PC-9 (cell line): ENCODE data around the gene SYNE1. TPM values are rescaled to one million over a fixed set of nuclear protein-coding genes. Genes with fewer than 3 reads are reported as not detected.

Source experiments
- BruUV-seq: library from RNA; stranded (reverse); fragments of 400-500 nt; replicated peaks from 2 replicates; lab custom pipeline; 2021; lab: Mats Ljungman, UMichigan
- CTCF ChIA-PET: fragments of 300-600 bp; sonication (Branson Sonifier 250); formaldehyde crosslinking; loops from one replicate; lab custom pipeline; 2022; ENCODE audit warnings: antibody characterized with exemption; lab: Charles Lee
- POLR2A ChIA-PET: fragments of 300-600 bp; sonication (Branson Sonifier 250); formaldehyde crosslinking; loops from one replicate; lab custom pipeline; 2022; ENCODE audit warnings: antibody characterized with exemption; ENCODE audit not compliant: unreplicated experiment; lab: Charles Lee
- DNase-seq, 2 experiments: peaks; one replicate each; pipeline versions ENCODE4 v3.0.0 to v3.0.0-alpha.2; 2015 to 2022; ENCODE audit warnings: mixed read lengths in 1 of 2
- H2AFZ ChIP-seq: fragments of 200-600 bp; sonication (generic); 2 replicates; pipeline ENCODE4 v1.8.1; 2017; ENCODE audit warnings: antibody characterized with exemption
- H3F3A ChIP-seq: fragments of 200-600 bp; sonication (generic); 2 replicates; pipeline ENCODE4 v1.8.1; 2017; ENCODE audit warnings: antibody characterized with exemption, mild to moderate bottlenecking, low read depth; ENCODE audit not compliant: insufficient read depth
- H3K27ac ChIP-seq: fragments of 200-600 bp; sonication (generic); 2 replicates; pipeline ENCODE4 v1.6.1; 2016; ENCODE audit warnings: mixed run types
- H3K27me3 ChIP-seq: fragments of 200-600 bp; sonication (generic); 2 replicates; pipeline ENCODE4 v1.6.1; 2016; ENCODE audit warnings: low read depth, mixed run types; ENCODE audit not compliant: insufficient read depth
- H3K36me3 ChIP-seq: fragments of 200-600 bp; sonication (generic); 2 replicates; pipeline ENCODE4 v1.6.1; 2016; ENCODE audit warnings: low read depth, mixed run types
- H3K4me1 ChIP-seq: fragments of 200-600 bp; sonication (generic); replicated peaks from 2 replicates; pipeline ENCODE4 v1.6.1; 2016; ENCODE audit warnings: mixed run types; ENCODE audit not compliant: insufficient read depth
- H3K4me2 ChIP-seq: fragments of 200-600 bp; sonication (generic); 2 replicates; pipeline ENCODE4 v1.6.1; 2017; ENCODE audit warnings: mixed run types
- H3K4me3 ChIP-seq: fragments of 200-600 bp; sonication (generic); 2 replicates; pipeline ENCODE4 v1.6.1; 2016; ENCODE audit warnings: mixed run types
- H3K79me2 ChIP-seq: fragments of 200-600 bp; sonication (generic); 2 replicates; pipeline ENCODE4 v1.6.1; 2017; ENCODE audit warnings: low read depth, mixed run types
- H3K9me2 ChIP-seq: fragments of 200-600 bp; sonication (generic); 2 replicates; pipeline ENCODE4 v1.8.1; 2017; ENCODE audit warnings: mild to moderate bottlenecking; ENCODE audit not compliant: insufficient read depth
- H3K9me3 ChIP-seq: fragments of 200-600 bp; sonication (generic); 2 replicates; pipeline ENCODE4 v1.8.1; 2016; ENCODE audit warnings: low read depth; ENCODE audit not compliant: insufficient read depth
- H4K20me1 ChIP-seq: fragments of 200-600 bp; sonication (generic); 2 replicates; pipeline ENCODE4 v1.8.1; 2017; ENCODE audit not compliant: insufficient read depth
- CTCF ChIP-seq: fragments of 200-600 bp; sonication (generic); conservative IDR thresholded peaks from 2 replicates; pipeline ENCODE4 v1.6.1; 2017; ENCODE audit warnings: mixed run types, antibody characterized with exemption, mild to moderate bottlenecking, moderate library complexity
- EZH2 ChIP-seq: fragments of 200-600 bp; sonication (generic); IDR thresholded peaks from 2 replicates; pipeline ENCODE4 v1.8.0; 2017; ENCODE audit warnings: antibody characterized with exemption, low read depth
- intact Hi-C: fragments of 100-400 bp; cut with micrococcal nuclease; formaldehyde crosslinking; loops from one replicate; pipeline ENCODE4 v1.10.0; 2022; ENCODE audit not compliant: unreplicated experiment
- total RNA-seq: library from RNA; stranded (reverse); gene quantifications from 2 replicates; pipeline ENCODE4 v1.2.3, GENCODE V29; 2021

SYNE1 gene
- total RNA-seq, 1 experiment from 2014 or later: 13.4 TPM

- no peak for DNase-seq
- H3K36me3 ChIP-seq: no peaks in the 10 kb centered on the region
- H3F3A ChIP-seq: no peaks in the 10 kb centered on the region
- no peak overlapping the region for H2AFZ ChIP-seq
- no TSS peak for BruUV-seq
- H3K4me2 ChIP-seq: no peak overlapping the region
- intact Hi-C loops: no loop called here
- H3K27me3 ChIP-seq: no peaks in the 10 kb centered on the region
- no peaks in the 10 kb centered on the region for H3K9me3 ChIP-seq
- no peak overlapping the region for H3K4me3 ChIP-seq
- no peaks in the 10 kb centered on the region for H3K9me2 ChIP-seq
- ChIA-PET POLR2A (no interaction called here), CTCF (no interaction called here)
- H3K27ac ChIP-seq: no peak overlapping the region
- H3K4me1 ChIP-seq: no peaks in the 10 kb centered on the region
- no peaks in the 10 kb centered on the region for H4K20me1 ChIP-seq
- no peak for TF ChIP-seq CTCF
- no peaks in the 10 kb centered on the region for H3K79me2 ChIP-seq
These were observed 456.6 kb downstream of the SYNE1 start for GRCh38 chr6:152180601-152181000.

DNA sequence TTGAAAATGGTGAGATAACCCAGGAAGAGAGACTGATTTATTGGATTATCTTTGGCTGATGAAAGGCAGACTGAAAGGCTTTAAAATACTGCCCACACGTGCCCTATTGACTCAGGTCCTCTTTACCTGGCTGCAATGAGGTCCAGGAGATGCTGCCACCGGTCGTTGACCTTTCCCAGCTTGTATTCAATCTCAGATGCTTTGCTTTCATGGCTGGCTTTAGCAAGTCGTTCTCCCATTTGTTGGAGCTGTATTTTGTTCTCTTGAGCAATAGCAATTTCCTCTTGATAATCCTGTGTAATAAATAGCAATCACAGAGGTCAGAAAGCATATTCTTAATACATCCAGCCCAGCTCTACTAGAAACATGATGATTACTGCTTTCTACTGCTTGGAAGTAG, 460.9 kb downstream of the SYNE1 start:
- Histone ChIP-seq H3K4me1 (peaks cover 12% of the 10 kb centered on the region), H3K4me3 (no peak overlapping the region), H2AFZ (no peak overlapping the region), H3K27me3 (no peaks in the 10 kb centered on the region), H3K4me2 (no peak overlapping the region), H3K9me2 (no peaks in the 10 kb centered on the region), H3K9me3 (0 out of 2 replicates have a peak, but pooled peaks cover 3% of the 10 kb centered on the region), H3K36me3 (no peaks in the 10 kb centered on the region), H3K27ac (no peak overlapping the region), H4K20me1 (no peaks in the 10 kb centered on the region), H3K79me2 (no peaks in the 10 kb centered on the region), H3F3A (no peaks in the 10 kb centered on the region)
- TF ChIP-seq CTCF: no peak
- no peak for TF ChIP-seq EZH2
- CTCF ChIA-PET: no interaction called here
- POLR2A ChIA-PET: no interaction called here
- no TSS peak for BruUV-seq
- intact Hi-C loops: no loop called here
- DNase-seq: no peak

GRCh38 chr6:152173957-152174356, 463.2 kb downstream of the SYNE1 start:
- Histone ChIP-seq H4K20me1 (no peaks in the 10 kb centered on the region), H3K27ac (peak overlapping the region; percentile 40; the same call in 1 of the 2 replicates), H3K9me3 (0 out of 2 replicates have a peak, but pooled peaks cover 3% of the 10 kb centered on the region), H2AFZ (no peak overlapping the region), H3K4me1 (peaks cover 12% of the 10 kb centered on the region), H3K36me3 (no peaks in the 10 kb centered on the region), H3K9me2 (no peaks in the 10 kb centered on the region), H3K79me2 (no peaks in the 10 kb centered on the region), H3K27me3 (no peaks in the 10 kb centered on the region), H3F3A (no peaks in the 10 kb centered on the region), H3K4me2 (peak overlapping the region; percentile 35; the same call in 1 of the 2 replicates), H3K4me3 (no peak overlapping the region)
- POLR2A ChIA-PET: no interaction called here
- intact Hi-C loops: no loop called here
- TF ChIP-seq EZH2 (no peak), CTCF (no peak)
- DNase-seq: peak in 1 of 2 experiments; percentile 66
- CTCF ChIA-PET: no interaction called here
- no TSS peak for BruUV-seq
